GM19452 (cell line): ENCODE measurements around the gene KPNA6.

Experiments used
- ATAC-seq: cut with Tn5 transposase; IDR thresholded peaks from one replicate; pipeline ENCODE4 v1.9.1; 2021; ENCODE audit not compliant: unreplicated experiment

Gene KPNA6

DNA sequence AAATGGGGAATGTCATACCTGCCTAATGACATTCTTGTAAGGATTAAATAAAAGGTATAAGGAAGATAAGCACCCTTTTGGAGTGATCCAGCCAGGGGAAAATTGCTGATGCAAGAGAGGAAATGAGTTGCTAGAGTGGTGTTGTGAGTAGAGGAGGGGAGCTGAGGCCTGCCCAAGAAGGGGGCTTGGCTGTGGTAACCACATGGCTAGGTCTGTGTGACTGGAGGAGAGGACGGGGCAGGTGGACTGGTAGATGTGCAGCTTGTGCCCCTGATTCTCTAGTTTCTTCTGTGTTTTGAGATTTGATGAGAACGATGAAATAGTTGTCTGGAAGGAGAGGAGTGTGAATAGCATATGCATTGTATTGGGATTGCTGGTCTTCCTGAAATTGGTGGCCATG lies 78.2 kb downstream of the KPNA6 start:
- no peak for ATAC-seq

DNA sequence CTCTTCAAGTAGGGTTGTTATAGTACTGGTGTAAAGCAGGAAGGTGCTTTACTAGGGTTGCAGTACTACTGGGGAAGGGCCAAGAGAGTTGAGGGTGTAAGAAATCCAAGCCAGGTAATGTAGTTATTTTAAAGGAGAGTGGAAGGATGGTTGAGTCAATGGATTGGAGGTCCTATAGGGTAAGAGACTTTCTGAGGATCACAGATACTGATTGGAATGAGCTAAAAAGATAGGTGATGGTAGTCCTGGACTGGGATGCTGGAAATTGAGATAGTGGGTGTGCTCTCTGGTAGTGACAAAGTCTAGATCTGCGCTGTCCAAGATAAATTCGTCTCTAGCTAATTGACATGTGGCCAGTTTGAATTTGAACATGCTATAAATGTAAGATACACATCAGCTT lies 78.6 kb downstream of the KPNA6 start:
- no peak for ATAC-seq

DNA sequence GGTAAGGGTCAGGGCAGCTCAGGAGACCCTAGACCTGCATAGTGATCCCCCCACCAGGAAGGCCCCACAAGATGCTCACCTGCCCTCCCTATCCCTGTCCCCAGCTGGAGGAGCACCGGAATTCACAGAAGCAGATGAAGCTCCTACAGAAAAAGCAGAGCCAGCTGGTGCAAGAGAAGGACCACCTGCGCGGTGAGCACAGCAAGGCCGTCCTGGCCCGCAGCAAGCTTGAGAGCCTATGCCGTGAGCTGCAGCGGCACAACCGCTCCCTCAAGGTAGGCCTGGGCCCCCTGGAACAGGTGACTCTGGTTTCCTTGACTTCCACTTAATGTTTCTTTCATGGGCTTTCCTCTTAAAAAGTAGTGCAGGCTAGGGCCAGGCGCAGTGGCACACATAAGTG lies 80.0 kb downstream of the KPNA6 start:
- ATAC-seq = no peak

DNA sequence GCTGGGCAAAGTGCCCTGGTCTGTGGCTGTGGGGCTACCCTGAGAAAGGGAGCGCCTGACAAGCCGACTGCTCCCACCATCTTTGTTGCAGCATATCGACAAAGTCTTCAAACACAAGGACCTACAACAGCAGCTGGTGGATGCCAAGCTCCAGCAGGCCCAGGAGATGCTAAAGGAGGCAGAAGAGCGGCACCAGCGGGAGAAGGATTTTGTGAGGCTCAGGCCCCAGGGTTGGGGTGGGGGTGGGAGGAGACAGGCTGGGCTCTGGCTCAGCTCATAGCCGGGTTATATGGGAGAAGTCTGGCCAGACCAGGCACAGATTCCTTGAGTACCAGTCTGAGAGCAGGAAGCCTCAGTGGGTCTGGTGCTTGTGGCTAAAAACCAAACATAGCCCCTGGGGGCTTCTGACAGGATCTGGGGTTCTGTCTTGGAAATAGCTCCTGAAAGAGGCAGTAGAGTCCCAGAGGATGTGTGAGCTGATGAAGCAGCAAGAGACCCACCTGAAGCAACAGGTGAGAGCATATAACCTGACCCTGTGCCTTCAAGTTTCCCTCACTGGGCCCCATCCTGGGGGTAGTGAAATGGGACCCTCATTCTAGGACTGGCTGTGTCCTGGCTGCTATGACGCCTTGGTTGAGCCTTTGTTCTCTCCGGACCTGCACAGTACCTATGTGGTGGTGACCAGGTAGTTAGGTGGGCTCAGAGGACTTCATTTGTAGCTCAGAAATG lies 84.5 kb downstream of the KPNA6 start:
- ATAC-seq = no peak

DNA sequence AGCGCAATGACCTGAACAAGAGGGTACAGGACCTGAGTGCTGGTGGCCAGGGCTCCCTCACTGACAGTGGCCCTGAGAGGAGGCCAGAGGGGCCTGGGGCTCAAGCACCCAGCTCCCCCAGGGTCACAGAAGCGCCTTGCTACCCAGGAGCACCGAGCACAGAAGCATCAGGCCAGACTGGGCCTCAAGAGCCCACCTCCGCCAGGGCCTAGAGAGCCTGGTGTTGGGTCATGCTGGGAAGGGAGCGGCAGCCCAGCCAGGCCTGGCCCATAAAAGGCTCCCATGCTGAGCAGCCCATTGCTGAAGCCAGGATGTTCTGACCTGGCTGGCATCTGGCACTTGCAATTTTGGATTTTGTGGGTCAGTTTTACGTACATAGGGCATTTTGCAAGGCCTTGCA lies 87.1 kb downstream of the KPNA6 start:
- ATAC-seq = no peak

DNA sequence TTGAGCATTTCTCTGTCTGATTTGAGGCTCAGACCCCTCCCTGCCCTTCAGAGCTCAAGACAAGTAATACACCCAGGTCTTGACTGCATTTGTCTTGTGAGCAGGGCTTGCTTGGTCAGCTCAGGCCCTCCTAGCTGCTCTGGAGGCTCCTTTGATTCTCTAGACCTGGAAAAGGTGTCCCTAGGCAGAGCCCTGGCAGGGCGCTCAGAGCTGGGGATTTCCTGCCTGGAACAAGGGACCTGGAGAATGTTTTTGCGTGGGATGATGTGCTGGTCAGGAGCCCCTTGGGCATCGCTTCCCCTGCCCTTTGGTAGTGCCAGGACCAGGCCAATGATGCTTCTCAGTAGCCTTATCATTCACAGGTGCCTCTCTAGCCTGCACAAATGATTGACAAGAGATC lies 87.7 kb downstream of the KPNA6 start:
- no peak for ATAC-seq

DNA sequence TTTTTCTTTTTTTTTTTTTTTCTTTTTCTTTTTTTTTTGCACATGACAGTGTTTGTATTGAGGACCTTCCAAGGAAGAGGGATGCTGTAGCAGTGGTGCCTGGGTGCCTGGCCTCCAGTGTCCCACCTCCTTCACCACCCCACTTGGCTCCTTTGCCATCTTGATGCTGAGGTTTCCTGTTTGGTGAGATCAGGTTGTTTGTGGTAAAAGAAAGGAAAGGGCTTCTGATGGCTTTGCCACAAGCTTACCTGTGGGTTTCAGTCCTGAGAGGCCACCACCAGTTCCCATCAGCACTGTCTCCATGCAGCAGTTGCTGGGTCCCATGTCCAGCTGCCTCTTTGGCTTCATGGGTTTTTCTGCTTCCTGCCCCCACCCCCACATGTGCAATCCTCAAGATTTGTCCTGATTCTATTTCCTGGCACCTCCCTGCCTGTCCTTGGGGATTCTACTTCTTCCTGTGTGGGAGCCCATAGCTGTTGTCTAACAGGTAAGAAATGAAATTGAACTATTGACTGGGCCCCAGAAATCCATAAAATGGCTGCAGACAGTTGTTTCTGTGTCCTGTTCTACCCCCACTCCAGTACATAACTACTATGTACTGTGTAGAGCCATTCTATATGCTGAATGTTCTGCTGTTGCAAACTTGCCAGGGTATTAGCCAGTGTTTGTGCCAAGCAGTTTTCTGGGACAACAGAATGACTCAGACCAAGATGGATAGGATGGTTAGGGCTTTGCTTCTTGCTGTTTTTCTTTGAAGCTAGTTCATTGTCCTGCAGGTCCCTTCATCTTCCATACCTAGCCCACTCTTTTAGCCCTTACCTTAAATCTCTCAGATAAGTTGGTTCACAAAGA lies 88.3 kb downstream of the KPNA6 start:
- no peak for ATAC-seq

DNA sequence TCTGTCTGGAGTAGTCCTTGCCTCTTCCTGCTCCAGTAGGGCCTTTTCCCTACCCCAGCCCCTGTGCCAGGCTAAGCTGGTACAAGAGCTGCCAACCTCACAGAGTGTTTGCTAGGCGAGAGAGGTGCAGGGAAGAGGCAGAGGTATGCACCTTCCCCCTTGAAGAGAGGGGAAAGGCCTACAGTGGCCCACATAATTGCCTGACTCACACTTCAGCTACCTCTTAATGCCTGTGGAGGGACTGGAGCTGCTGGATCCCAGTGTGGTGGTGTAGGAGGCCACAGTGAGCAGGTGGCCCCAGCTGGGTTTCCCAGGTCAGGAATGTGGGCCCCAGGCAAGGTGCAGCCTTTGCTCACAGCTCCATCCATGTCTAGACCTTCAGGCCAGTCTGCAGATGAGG lies 89.2 kb downstream of the KPNA6 start:
- ATAC-seq = no peak

DNA sequence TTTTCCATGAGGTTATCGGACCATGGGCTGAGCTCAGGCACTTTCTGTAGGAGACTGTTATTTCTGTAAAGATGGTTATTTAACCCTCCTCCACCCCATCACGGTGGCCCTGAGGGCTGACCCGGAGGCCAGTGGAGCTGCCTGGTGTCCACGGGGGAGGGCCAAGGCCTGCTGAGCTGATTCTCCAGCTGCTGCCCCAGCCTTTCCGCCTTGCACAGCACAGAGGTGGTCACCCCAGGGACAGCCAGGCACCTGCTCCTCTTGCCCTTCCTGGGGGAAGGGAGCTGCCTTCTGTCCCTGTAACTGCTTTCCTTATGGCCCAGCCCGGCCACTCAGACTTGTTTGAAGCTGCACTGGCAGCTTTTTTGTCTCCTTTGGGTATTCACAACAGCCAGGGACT lies 90.0 kb downstream of the KPNA6 start:
- no peak for ATAC-seq

DNA sequence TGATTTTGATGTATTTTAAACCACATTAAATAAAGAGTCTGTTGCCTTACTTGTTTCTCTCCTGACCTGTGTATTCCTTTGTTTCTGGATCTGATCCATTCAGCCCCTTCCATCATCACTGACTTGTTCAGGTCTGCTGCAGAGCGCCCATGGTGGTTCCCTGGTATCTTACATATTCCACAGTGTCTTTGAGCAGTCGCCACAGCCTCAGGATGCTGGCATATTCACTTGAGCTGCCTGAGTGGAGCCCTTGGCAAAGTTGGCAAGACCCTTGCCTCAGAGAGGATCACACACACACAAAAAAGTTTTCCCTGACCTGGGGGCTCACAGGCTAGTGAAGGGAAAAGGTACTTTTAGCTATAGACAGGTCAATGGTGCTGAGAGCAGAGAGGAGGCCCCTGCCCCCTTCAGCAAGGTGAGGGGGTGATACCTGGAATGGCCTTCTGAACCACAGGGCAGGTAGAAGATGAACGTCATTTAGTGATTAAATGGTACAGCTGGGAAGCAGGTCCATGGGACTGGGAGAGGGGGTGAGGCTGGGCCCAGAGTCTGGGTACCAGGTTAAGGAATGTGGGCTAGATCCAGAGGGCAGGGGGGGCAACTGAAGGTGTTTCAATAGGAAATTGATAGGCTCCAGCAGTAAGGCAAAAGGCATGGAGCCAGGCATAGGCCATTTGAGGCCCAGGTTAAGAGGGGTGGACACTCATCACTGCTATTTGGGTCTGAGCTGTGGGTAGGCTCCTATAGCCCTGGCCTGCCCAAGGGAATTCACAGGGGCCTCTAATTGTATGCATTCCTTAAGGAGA lies 90.6 kb downstream of the KPNA6 start:
- no peak for ATAC-seq

DNA sequence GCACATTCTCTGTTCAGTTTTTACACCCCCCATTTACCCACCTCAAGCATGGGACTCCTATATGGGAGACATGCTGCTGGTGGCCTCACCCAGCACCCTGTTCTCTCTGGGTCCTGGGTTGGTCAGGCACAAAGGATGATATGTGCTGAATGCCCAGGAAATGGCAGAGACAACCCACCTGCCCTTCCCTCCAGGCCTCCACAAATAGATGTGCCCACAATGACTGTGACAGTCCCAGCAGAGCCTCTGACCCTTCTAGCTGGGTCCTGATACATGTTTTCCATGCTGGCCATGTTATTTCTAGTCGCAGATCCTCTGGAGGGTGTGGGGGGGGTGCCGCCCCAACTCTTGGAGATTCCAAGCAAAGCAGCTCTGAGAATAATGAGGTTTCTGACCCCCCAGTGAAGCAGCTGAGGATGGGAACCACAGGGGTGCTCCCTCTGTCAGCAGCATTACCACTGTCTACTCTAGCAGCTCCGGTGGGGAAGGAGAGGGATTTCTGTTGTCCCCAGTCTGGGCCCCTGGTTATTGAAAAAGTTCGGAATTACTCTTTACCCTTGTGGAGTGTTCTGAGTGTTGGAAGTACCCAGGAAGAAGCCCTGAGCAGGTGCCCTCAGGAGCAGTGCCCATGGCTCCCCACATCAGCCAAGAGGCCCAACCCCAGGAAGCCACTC lies 91.3 kb downstream of the KPNA6 start:
- no peak for ATAC-seq

DNA sequence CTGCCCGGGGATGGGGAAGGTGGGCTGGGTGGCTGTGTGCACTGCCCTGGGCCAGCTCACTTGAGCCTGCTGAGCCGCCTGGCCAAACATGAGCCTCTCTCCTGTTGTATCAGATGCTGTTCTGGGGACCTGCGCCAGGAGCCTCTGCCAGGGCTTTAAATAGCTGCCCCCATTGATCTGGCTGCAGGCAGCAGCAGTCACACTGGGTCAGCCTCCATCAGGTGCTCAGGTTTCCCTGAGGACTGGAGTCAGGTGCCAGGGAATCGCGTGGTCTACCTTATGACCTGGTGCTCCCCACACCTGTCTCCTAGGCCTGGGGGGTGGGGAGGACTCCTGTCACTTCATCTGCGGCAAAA lies 91.8 kb downstream of the KPNA6 start:
- no peak for ATAC-seq

DNA sequence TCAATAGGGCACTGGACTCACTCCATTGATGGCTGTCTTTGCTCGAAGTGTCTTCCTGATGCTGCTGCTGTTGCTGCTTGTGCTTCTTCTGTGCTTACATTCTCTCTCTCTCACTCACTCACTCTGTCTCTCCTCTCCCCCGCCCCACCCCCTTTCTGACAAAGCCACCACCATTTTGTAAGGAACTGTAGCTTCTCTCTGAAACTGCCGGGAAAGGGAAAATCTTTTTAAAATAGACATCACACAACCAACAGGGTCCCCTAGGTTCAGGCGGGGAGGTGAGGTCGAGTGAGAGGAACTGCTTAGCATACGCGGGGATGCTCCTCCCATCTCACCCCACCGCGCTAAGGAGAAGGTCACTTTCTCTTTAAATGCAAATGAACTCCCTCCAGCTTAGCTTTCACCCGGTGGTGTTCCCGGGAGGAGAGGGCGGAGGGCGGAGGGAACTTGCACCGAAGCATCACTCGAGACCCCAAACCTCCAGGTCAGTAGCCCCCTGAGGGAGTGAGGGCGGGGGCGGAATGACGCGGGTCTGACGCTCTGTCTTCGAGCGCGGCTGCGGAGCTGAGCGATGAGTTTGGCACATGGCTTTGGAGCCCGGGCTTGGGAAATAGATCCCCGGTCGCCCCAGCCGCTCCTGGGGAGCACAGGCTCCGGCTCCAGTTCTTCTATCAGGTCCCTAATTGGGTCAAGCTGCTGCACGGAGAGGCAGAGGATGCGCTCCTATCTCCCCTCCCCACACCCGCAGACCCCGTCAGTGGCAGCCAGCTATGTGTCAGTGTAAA lies 92.6 kb downstream of the KPNA6 start, which contains the start of gene CCDC28B:
TSS of gene CCDC28B (plus strand) at position 370 of the 785 bp plus-strand sequence. CDS start 1,341 bp downstream, outside the sequence.
- ATAC-seq = no peak

DNA sequence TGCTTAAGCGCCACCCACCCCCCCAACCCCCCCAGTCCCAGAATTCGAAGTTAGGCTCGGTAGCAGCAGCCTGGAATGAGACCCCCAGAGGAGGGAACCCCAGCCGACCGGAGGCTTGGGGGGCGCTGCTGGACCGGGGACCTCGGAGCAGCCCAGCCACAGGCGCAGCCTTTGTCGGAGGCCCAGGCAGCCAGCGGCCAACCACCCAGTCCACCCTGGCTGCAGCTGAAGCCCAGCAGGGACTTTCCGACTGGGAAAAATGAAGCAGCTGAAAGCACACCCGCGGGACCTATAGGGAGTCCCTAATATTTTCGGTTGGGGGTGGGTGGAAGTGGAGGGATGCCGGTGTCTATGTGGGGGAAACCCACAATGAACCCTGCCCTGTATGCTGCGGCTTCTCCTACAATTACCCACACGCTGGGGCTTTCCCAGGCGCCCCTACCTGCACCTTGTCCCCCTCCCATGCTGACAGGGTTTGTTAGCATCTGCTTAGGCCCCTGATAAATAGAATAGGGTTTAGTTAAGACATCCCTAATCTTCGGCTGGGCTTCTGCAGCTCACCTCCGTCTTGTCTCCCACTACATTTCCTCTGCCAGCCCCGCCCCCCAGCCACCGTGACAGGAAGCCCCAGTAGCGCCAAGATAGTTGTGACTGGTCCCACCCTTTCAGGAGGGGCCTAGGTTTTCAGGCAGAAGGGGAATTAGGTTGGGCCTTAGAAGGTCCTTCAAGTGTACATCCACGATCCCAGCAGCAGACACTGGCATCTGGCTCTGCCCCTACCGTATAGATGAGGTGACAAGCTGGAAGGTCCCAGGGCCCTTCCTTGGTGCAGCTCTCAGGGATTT lies 93.4 kb downstream of the KPNA6 start:
- no peak for ATAC-seq

DNA sequence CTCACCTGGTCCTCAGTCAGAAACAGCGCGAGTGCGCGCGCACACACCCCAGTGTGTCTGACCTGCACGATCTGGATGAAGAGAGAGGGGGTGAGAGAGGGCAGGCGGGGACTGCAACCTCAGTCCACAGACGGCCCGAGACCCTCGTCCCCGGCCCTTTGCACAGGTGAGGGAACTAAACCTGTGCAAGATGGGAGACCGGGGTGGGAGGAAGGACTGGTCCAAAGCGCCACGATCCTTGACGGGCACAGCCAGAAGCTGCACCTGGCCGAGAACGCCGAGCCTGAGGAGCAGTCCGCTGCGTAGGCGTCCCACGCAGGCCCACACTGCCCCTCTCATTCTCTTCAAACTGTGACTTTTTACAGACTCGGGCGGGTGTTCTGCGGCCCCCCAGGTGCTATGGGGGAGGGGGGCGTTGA lies 97.1 kb downstream of the KPNA6 start:
- no peak for ATAC-seq

DNA sequence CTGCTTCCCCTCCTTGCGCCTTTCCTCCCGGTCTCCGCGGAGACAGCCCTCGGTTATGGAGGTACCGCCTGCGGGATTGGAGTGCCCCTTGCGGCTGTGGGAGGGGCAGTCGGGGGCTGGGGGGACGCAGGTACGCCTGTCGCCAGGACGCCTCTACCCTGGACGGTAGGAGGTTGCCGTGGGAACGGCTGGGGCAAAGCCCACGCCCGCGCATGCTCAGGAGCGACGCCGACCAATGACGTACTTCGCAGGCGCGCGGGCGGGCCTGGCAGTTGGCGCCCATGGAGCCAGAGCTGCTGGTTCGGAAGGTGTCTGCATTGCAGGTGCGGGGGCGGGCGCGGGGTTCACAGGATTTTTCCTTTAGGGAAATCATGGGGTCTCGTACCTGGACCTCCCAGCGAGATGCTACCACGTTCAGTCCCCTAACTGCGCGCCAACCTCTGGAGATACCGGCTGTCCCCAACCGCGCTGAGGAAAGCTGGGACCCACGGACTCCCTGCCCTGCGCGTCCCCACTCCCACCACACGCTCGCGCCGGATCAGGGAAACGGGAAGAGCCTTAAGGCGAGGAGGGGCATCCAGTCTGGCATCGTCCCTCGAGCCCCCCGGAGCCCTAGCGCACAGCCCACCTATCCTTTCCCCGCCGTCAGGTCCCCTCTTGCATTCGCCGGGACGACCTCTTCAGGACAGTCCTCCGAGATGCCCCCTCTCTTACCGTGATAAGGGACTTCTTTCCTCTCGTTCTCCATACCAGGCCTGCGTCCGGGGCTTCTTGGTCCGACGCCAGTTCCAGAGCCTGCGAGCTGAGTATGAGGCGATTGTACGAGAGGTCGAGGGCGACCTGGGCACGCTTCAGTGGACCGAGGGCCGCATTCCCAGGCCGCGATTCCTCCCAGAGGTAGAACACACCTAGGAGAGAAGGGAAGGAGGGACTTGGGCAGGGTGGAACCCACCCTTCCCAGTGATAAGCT lies 97.8 kb downstream of the KPNA6 start, which contains the start of gene IQCC:
TSS of gene IQCC (plus strand) at position 271 of the 970 bp plus-strand sequence. CDS start at position 282, 11 bp downstream.
- peak; percentile 57 for ATAC-seq

DNA sequence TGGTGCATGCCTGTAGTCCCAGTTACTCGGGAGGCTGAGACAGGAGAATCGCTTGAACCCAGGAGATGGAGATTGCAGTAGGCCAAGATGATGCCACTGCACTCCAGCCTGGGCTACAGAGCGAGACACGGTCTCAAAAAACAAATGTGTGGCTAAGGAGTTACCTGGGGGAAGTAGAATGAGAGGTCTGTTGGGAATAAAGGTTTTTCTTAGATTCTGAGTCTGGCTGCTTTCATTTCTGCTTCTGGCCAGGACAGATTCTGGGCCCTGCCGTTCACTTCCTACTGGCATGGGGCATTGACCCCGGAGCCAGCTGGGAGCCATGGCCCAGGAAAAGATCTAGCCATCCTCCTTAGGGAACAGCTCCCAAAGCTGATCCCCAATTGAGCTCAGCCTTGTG lies 100.6 kb downstream of the KPNA6 start:
- no peak for ATAC-seq

DNA sequence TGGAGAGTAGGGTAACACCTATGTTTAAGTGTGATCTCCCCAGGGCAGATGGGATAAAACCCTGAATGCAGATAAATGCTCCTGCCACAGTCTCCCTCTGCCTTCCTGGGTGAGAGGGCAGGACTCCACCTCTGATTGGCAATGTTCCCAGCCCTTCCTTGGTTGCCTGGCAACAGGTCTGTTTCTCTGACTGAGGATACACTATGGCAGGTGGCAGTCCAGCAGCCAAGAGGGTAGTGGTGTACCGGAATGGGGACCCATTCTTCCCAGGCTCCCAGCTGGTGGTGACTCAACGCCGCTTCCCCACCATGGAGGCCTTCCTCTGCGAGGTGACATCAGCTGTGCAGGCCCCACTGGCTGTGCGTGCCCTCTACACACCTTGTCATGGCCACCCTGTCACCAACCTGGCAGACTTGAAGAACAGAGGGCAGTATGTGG lies 101.1 kb downstream of the KPNA6 start, which contains the start of gene DCDC2B:
TSS of gene DCDC2B (plus strand) at position 199 of the 438 bp plus-strand sequence. CDS start at position 204, 5 bp downstream.
- ATAC-seq = no peak
